ENCODE results near the gene GDPD3.

GDPD3 gene

DNA sequence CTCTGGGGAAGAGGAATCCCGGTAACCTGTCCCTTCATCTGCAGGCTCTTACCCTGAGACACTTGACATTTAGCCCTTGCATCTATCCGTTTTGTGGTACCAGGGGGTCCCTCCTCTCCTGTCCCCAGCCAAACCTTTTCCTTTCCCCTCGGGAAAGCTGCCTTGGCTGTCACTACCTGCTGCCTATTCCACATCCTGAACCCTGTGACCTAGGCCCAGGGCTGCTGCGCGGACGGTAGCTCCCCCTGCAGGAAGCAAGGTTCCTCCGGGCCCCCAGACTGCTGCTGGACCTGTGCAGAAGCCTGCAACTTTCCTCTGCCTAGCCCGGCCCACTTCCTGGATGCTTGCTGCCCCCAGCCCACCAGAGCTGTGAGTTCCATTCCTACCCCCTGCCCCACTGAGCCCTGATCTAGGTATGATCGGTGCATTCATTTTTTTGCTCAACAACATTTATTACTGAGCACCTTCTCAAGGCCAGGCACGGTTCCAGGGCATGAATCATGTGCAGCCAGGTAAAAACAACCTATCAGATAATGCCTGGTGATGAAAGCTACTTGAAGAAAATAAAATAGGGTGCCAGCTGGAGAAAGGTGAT, 58.3 kb downstream of the GDPD3 start:
- H3K36me3 ChIP-seq (ENCODE audit: control insufficient read depth in 2 of 2, insufficient read depth in 2 of 2, low read length in 2 of 2): no peaks in the 10 kb centered on the region
- no peak overlapping the region for H3K27ac ChIP-seq (ENCODE audit: low read depth in 2 of 2, low read length in 2 of 2)
- H3K27me3 ChIP-seq (ENCODE audit: control insufficient read depth in 2 of 2, insufficient read depth in 2 of 2, low read length in 2 of 2): no peaks in the 10 kb centered on the region
- peaks cover 7 to 10% of the 10 kb centered on the region in 2 donors for H3K4me1 ChIP-seq (ENCODE audit: control insufficient read depth in 2 of 2, insufficient read depth in 2 of 2, low read length in 2 of 2)
- H3K9me3 ChIP-seq (ENCODE audit: control insufficient read depth in 2 of 2, low read length in 2 of 2): no peaks in the 10 kb centered on the region
- no peak overlapping the region for H3K9ac ChIP-seq (ENCODE audit: low read depth in 1 of 2, low read length in 2 of 2)
- H3K4me3 ChIP-seq (ENCODE audit: low read length in 2 of 2): no peak overlapping the region

Data from mucosa of rectum (tissue), 2 donors.